ENCODE measurements around the gene SLC35E2B.
"Not testable (repeated sequence)": the region's sequence is repeated elsewhere in the genome, so short reads cannot be mapped to it uniquely, and the experiment has no call there.

The SLC35E2B gene

DNA sequence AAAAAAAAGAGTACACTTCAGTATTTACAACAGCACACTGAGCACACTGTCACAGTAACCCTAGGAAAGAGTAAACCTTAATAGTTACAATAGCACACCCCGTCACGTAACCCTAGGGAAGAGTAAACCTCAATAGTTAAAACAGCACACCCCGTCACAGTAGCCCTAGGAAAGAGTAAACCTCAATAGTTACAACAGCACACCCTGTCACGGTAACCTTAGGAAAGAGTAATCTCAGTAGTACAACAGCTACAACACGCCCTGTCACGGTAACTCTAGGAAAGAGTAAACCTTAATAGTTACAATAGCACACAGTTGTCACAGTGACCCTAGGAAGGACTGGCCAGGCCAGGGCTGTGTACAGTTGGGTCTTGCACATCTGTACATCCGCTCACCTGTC is 28.6 kb upstream of the SLC35E2B start:
- no peak for FAIRE-seq
- no peak for DNase-seq (ENCODE audit: insufficient read length)

GRCh38 chr1:1715109-1715883 is 22.7 kb upstream of the SLC35E2B start:
- DNase-seq (ENCODE audit: insufficient read length); FAIRE-seq: not testable (repeated sequence)

More for the DNA sequence above, 28.6 kb upstream of the SLC35E2B start:
- TF ChIP-seq POLR2A (IDR thresholded peaks at IDR 0.05; ENCODE audit: low read depth, low read length) (no peak), POLR2AphosphoS5 (IDR thresholded peaks at IDR 0.05; ENCODE audit: low read depth, low read length) (no peak), TAF1 (IDR thresholded peaks at IDR 0.05; ENCODE audit: borderline replicate concordance, low read depth, low read length) (no peak)

GRCh38 chr1:1707897-1708296 is 15.3 kb upstream of the SLC35E2B start:
- not testable (repeated sequence) for FAIRE-seq; DNase-seq (ENCODE audit: insufficient read length)

- FAIRE-seq; DNase-seq (ENCODE audit: insufficient read length): not testable (repeated sequence)
Observed at GRCh38 chr1:1707241-1707640, 14.6 kb upstream of the SLC35E2B start.

GRCh38 chr1:1705623-1706022 is 13.0 kb upstream of the SLC35E2B start:
- not testable (repeated sequence) for DNase-seq (ENCODE audit: insufficient read length); FAIRE-seq

DNA sequence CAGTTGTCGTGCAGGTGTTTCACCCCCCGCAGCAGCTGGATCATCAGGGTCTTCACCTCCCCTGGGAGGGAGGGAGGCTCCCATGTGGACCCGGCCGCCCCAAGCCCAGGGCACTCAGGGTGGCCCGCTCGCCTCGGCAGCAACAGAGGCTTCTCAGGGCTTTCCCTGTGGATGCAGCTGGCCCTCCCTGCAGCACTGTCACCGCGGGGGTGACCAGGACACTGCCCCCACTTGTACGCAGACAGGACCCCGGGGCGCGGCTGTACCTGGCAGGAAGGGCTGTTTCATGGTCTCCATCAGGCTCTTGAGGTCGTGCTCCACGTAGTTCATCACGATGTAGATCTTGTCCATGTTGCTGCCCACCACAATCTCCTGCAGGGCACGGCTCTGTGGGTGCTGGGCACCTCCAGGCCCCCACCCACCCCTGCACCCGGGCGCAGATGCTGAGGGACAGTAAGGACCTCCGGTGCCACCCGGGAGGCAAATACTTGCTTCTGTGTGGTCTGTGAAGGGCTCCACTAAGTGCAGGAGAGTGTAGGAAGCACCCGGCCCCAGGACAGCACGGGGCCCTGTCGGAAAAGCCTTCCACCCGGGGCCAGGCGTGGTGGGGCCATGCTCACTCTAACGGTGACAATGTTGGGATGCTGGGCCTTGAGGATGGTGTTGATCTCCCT is 11.8 kb upstream of the SLC35E2B start:
- FAIRE-seq; DNase-seq (ENCODE audit: insufficient read length): not testable (repeated sequence)

DNA sequence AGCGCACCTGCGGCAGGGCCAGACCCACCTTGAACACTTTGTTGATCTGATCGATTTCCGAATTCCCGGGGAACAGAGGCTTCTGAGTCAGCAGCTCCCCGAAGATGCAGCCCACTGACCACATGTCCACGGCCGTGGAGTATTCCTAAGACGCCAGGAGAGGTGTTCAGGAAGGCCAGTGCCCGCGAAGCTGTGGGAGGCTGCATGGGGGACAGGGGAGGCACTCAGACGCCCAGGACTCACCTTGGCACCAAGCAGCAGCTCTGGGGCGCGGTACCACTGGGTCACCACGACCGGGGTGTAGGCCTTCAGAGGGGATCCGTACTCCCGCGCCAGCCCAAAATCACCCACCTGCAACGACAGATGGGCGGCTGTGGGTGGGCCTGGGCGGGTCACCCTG is 11.2 kb upstream of the SLC35E2B start:
- no peak for DNase-seq (ENCODE audit: insufficient read length)
- TF ChIP-seq POLR2AphosphoS5 (IDR thresholded peaks at IDR 0.05; ENCODE audit: low read depth, low read length) (no peak), POLR2A (IDR thresholded peaks at IDR 0.05; ENCODE audit: low read depth, low read length) (no peak)
- no peak for FAIRE-seq

- not testable (repeated sequence) for FAIRE-seq; DNase-seq (ENCODE audit: insufficient read length)
Observed at GRCh38 chr1:1702506-1702905, 9.9 kb upstream of the SLC35E2B start.

DNA sequence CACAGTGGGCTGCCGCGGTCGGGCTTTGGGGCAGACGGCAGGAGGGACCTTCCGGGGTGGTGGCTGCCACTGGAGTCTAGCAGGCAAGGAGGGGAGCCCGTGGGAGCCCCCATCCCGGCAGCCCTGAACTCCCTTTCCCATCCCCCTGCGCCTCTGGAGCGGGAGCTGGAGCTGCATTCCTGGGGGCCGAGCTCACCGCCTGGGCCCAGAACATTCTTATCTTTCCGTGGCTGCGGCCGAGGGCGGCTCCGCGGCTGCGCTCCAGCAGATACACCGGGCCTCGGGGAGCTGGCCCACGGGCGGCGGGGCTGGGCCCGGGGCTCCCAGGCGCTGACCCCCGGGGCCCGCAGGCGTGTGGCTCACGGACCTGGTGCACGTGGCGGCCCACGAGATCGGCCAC is 8.0 kb upstream of the SLC35E2B start:
- DNase-seq (ENCODE audit: insufficient read length); FAIRE-seq: not testable (repeated sequence)

GRCh38 chr1:1700067-1700466 is 7.5 kb upstream of the SLC35E2B start:
- not testable (repeated sequence) for FAIRE-seq; DNase-seq (ENCODE audit: insufficient read length)

GRCh38 chr1:1699061-1699460 is 6.5 kb upstream of the SLC35E2B start:
- FAIRE-seq; DNase-seq (ENCODE audit: insufficient read length): not testable (repeated sequence)

DNA sequence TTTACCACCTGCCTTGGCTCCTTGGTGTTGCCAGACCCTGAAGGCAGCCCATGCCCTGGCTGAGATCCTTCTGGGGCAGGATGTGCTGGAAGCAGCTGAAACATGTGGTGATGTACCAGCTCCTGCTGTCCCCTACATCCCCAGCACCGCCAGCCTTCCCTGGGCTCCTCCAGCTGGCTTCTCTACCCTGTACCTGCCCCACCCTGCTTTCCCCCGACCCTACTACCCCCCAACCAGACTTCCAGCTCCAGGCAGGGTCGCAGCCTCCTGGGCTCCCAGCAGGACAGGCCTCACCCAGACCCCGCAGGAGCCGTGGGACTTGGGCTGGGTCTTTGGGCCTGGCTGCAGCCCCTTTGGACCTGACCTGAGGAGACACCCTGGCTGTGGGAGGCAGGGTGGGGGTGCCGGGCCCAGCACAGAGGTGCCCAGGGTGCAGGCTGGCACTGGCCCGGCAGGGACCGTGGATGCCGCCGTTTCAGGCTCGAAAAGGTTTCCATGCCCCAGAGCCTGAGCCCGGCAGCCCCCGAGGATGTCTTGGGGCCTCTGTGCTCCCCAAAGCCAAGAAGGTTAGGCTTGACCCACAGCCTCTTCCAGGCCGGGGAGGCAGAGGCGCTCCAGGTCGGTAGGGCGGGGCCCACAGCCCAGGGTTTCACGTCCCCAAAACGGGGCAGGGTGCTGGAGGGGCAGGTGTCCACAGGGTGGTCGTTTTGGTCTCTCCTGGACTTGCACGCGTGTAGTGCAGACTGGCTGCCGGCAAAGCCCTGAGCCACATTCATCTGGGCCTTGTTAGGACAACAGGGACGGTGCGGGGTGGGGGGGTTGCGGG is 5.0 kb upstream of the SLC35E2B start:
- DNase-seq (ENCODE audit: insufficient read length) = peak; percentile 0
- FAIRE-seq = not testable (repeated sequence)

DNA sequence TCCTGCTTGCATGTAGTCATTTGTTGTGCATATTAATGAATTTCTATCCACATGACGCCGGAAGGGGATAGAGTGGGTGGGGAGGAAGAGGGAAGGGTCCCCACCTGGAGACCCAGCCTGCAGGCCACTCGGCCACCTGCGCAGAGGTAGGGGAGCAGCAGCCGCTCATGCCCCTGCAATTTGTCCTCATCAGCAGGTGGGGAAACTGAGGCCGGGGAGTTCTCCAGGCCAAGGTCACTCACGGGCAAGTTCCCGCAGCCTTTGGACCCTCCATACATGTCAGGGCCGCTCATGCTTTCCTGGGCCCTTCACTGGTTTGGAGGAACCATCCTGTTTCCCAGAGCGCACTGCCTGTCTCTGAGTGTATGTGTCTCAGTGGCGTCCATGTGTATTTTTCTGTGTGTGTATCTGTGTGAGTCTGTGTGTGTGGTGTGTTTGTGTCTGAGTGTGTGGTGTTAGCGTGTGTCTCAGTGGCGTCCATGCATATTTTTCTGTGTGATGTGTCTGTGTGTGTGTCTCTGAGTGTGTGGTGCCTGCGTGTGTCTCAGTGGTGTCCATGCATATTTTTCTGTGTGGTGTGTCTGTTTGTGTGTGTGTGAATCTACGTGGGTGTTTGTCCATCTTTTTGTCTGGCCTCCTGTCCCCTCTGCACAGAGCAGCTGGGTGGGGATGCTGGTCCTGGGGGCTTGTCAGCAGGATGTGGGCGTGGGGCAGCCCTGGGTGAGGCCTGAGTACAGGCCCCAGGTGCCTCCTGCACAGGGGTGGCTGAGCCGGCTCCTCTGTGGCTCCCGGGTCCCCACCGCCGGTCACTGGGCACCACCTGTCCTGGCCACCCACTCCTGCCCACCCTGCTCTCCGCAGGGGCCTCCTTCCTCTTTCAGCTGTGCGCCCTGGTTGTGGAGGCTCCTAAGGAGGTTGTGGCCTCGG is 4.1 kb upstream of the SLC35E2B start:
- FAIRE-seq = peak; percentile 40
- DNase-seq (ENCODE audit: insufficient read length) = not testable (repeated sequence)

DNA sequence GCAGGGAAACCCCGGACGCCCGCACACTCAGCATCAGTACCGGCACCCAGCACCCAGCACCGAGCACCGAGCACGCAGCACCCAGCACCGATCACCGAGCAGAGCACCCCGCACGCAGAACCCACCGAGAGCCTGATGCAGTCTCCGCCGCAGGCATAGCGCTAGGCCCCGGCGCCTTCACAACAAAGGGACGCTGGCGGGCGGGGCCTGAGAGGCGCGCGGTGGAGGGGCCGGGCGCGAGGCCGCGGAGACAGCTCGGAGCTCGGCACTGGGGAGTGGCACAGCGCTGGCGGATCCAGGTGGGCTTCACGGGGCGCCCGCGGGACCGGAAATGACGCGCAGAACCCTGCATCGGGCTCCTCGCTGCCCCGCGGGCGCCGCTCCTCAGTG is 276 bp downstream of the SLC35E2B start:
- not testable (repeated sequence) for DNase-seq (ENCODE audit: insufficient read length); FAIRE-seq

DNA sequence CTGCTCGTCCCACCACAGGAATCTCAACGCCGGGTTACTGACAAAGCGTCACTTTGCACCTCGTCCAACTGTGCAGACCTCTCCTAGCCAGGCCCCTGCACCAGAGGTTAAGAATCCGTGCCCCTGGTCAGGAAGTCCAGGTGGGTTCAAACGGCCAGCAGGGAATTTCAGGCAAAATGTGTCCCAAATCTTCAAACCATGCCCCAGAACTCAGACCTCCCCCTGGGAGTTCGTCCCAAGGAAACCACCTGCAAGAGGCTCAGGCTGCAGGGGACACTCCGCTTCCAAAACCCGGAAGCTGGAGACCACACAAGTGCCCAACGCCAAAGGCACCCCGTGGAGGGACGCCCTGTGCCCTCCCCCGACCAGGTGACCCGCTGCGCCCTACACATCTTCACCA is 1.2 kb downstream of the SLC35E2B start:
- DNase-seq (ENCODE audit: insufficient read length) = not testable (repeated sequence)
- FAIRE-seq = peak; percentile 64

DNA sequence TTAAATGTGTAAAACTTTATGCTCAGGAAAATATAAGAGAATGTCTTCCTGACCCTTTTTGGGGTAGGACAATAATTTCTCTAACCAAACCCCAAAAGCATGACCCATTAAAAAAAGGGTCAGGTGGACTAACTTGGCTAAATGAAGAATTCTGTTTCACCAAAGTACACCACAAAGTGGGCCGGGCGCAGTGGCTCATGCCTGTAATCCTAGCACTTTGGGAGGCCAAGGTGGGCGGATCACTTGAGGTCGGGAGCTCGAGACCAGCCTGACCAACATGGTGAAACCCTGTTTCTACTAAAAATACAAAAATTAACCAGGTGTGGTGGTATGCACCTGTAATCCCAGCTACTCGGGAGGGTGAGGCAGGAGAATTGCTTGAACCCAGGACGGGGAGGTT is 3.1 kb downstream of the SLC35E2B start:
- DNase-seq (ENCODE audit: insufficient read length); FAIRE-seq: not testable (repeated sequence)

Measured in GM12892 (cell line).